ENCODE measurements around the gene IFNL3. TPM values are rescaled to one million over a fixed set of nuclear protein-coding genes. Genes with fewer than 3 reads are reported as not detected.

IFNL3 gene
- total and polyA plus RNA-seq, 8 donors, result not detected

- peak; percentile 99 to 100 (median 100) for ATAC-seq
- WGBS, 2 donors, result 34 to 36% methylated on average over 22 of the region's 22 CpGs
- no peaks in the 10 kb centered on the region for H3K36me3 ChIP-seq
- DNase-seq, result peak; percentile 89 to 97 (median 92)
- FAIRE-seq, result no peak
- TF ChIP-seq, protein P1, sequence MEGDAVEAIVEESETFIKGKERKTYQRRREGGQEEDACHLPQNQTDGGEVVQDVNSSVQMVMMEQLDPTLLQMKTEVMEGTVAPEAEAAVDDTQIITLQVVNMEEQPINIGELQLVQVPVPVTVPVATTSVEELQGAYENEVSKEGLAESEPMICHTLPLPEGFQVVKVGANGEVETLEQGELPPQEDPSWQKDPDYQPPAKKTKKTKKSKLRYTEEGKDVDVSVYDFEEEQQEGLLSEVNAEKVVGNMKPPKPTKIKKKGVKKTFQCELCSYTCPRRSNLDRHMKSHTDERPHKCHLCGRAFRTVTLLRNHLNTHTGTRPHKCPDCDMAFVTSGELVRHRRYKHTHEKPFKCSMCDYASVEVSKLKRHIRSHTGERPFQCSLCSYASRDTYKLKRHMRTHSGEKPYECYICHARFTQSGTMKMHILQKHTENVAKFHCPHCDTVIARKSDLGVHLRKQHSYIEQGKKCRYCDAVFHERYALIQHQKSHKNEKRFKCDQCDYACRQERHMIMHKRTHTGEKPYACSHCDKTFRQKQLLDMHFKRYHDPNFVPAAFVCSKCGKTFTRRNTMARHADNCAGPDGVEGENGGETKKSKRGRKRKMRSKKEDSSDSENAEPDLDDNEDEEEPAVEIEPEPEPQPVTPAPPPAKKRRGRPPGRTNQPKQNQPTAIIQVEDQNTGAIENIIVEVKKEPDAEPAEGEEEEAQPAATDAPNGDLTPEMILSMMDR (IDR thresholded peaks at IDR 0.05), result no peak
- H3K4me1 ChIP-seq, result peaks cover 0 to 4% (median 0%) of the 10 kb centered on the region in 3 donors
- intact Hi-C loops (cut with DNase I), result no loop called here
- no peaks in the 10 kb centered on the region for H3K27me3 ChIP-seq
- peak overlapping the region in 2 of 4 donors; percentile 1 to 15 for H3K4me3 ChIP-seq
- peak overlapping the region in 3 of 4 donors; percentile 30 to 69 (median 53) for H3K27ac ChIP-seq
- H3K9me3 ChIP-seq, result no peaks in the 10 kb centered on the region
Observed at GRCh38 chr19:39237200-39238184, 7.3 kb downstream of the IFNL3 start.

GRCh38 chr19:39236527-39236926, 8.3 kb downstream of the IFNL3 start:
- Histone ChIP-seq H3K27ac (no peak overlapping the region), H3K4me1 (peaks cover 0 to 4% (median 0%) of the 10 kb centered on the region in 3 donors), H3K27me3 (no peaks in the 10 kb centered on the region), H3K4me3 (no peak overlapping the region), H3K36me3 (no peaks in the 10 kb centered on the region), H3K9me3 (no peaks in the 10 kb centered on the region)
- TF ChIP-seq, protein P1 (IDR thresholded peaks at IDR 0.05), result no peak
- no peak for FAIRE-seq
- intact Hi-C loops (cut with DNase I), result no loop called here
- ATAC-seq, result no peak
- 88 to 89% methylated on average over 12 of the region's 12 CpGs for WGBS, 2 donors
- DNase-seq, result peak in 2 of 6 donors; percentile 29 to 76

DNA sequence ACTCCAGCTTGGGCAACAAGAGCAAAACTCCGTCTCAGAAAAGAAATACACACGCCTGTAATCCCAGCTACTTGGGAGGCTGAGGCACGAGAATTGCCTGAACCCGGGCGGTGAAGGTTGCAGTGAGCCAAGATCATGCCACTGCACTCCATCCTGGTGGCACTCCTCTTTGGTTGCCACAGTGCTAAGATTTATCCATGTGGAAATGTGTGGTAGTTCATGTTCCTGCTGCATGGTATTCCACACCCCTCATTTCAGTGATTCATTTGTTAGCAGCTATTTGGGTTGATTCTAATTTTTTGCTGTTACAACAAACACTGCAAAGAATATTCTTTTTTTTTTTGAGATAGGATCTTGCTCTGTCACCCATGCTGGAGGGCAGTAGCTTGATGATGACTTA, 12.1 kb downstream of the IFNL3 start:
- no peak for DNase-seq
- no peaks in the 10 kb centered on the region for H3K4me1 ChIP-seq
- H3K4me3 ChIP-seq, result no peak overlapping the region
- no peaks in the 10 kb centered on the region for H3K36me3 ChIP-seq
- H3K27me3 ChIP-seq, result no peaks in the 10 kb centered on the region
- no peak overlapping the region for H3K27ac ChIP-seq
- H3K9me3 ChIP-seq, result no peaks in the 10 kb centered on the region
- intact Hi-C loops (cut with DNase I), result no loop called here
- no peak for ATAC-seq
- TF ChIP-seq, protein P1 (IDR thresholded peaks at IDR 0.05), result no peak
- WGBS, 2 donors, result 89 to 98% methylated on average over 5 of the region's 5 CpGs
- no peak for FAIRE-seq

DNA sequence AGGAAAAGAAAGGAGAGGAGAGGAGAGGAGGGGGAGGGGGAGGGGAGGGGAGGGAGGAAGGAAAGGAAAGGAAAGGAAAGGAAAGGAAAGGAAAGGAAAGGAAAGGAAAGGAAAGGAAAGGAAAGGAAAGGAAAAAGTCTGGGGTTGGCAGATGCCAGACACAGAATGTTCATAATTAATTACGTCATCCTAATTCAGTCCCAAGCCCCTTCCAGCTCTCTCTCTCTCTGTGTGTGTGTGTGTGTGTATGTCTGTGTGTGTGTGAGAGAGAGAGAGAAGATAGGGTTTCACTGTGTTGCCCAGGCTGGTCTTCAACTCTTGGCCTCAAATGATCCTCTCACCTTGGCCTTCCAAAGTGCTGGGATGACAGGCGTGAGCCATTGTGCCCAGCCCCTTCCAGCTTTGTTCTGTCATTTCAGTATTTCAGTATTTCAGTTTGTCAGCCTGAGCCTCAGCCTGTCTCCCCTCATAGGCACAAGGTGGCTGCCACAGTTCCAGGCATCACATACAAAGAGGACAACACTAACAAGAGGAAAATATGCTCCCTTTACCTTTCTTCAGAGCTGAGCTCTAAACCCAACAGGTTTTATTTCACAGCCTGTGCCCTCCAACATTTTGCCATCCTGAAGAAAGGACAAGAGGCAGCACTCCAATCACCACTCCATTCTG, 14.6 kb downstream of the IFNL3 start:
- WGBS, 2 donors, result 78 to 80% methylated on average over 2 of the region's 2 CpGs
- FAIRE-seq, result no peak
- intact Hi-C loops (cut with DNase I), result no loop called here
- Histone ChIP-seq H3K4me3 (no peak overlapping the region), H3K36me3 (no peaks in the 10 kb centered on the region), H3K27ac (no peak overlapping the region), H3K9me3 (no peaks in the 10 kb centered on the region), H3K4me1 (no peaks in the 10 kb centered on the region), H3K27me3 (no peaks in the 10 kb centered on the region)
- ATAC-seq, result no peak
- TF ChIP-seq, protein P1 (IDR thresholded peaks at IDR 0.05), result no peak
- no peak for DNase-seq

Measured in pancreas (tissue), 10 donors.